Psoas muscle (tissue), 8 donors: ENCODE results near the gene TNS3. TPM values are rescaled to one million over a fixed set of nuclear protein-coding genes. Genes with fewer than 3 reads are reported as not detected.

ENCODE experiments used
- ATAC-seq, 4 donors: fragments of 200-7000 bp; cut with Tn5 transposase; one replicate each; pipeline ENCODE4 v1.9.1; 2020; ENCODE audit warnings: moderate library complexity in 3 of 4, mild to moderate bottlenecking in 2 of 4
- DNase-seq, 2 donors: peaks; one replicate each; pipeline ENCODE4 v3.0.0-alpha.2; 2020
- H3K27ac ChIP-seq: fragments of 200-600 bp; one replicate; pipeline ENCODE4 v1.8.0; 2022
- H3K27me3 ChIP-seq, 3 donors: fragments of 200-600 bp in 1 of 3; one replicate each; pipeline versions ENCODE4 v1.6.1 to v1.8.0; 2013 to 2022; ENCODE audit warnings: low read length in 2 of 3, mild to moderate bottlenecking in 2 of 3, moderate library complexity in 1 of 3; ENCODE audit not compliant: insufficient read depth in 3 of 3
- H3K36me3 ChIP-seq, 2 donors: fragments of 200-600 bp in 1 of 2; one replicate each; pipeline versions ENCODE4 v1.6.1 to v1.8.0; 2013 to 2022; ENCODE audit warnings: low read depth in 1 of 2, mild to moderate bottlenecking in 1 of 2, moderate library complexity in 1 of 2; ENCODE audit not compliant: insufficient read depth in 1 of 2
- H3K4me1 ChIP-seq: fragments of 200-600 bp; one replicate; pipeline ENCODE4 v1.8.0; 2022
- H3K4me3 ChIP-seq: fragments of 200-600 bp; one replicate; pipeline ENCODE4 v1.8.0; 2022; ENCODE audit warnings: mild to moderate bottlenecking
- H3K9me3 ChIP-seq: fragments of 200-600 bp; one replicate; pipeline ENCODE4 v1.8.0; 2022
- WGBS, 3 donors: extraction: QIAGEN DNeasy Blood & Tissue Kit; methylation state at CpG; one replicate each; pipeline versions ENCODE4 v1.1.6 to v1.1.7; 2013; 5-methylcytosine and 5-hydroxymethylcytosine counted together
- intact Hi-C, 2 donors: fragments of 100-400 bp; cut with DNase I; formaldehyde crosslinking; loops; one replicate each; pipeline versions ENCODE4 v1.11.0 to v1.14.2; 2022
- polyA plus RNA-seq, 3 donors: library from polyadenylated mRNA; stranded (reverse); fragments of 200-250 nt; gene quantifications; one replicate each; pipeline ENCODE4 v1.2.3, GENCODE V29; 2013
- total RNA-seq, 4 donors: library from RNA; stranded (reverse); fragmentation: NEBNext Ultra II Directional in 2 of 4; extraction: Animal tissue kit (Norgen Biotek cat#: 25700) in 2 of 4; gene quantifications; one replicate each; pipeline versions ENCODE4 v1.2.1 to v1.2.4, GENCODE V29; 2021 to 2023
- TF ChIP-seq, protein P1 (sequence below): fragments of 200-600 bp; IDR thresholded peaks from one replicate; pipeline ENCODE4 v1.8.0; 2022; ENCODE audit warnings: antibody characterized with exemption
- donor health status: healthy with polysubstance abuse.
- donor health status: DM: no; HTN: no; CAD: no; lungs with moderate emphysema.
- donor health status: Bipolar disorder and iron deficiency.
- donor health status: healthy.
- donor health status: DM: yes; HTN: yes; CAD: no.
- donor health status: DM: no; HTN: no; CAD: no.
- donor health status: DM: no; HTN: no; CAD: no.
- donor health status: DM: yes; HTN: yes; CAD: no.

TNS3 gene
- total and polyA plus RNA-seq, 7 donors = 11.5 to 75.3 (median 35.0) TPM

DNA sequence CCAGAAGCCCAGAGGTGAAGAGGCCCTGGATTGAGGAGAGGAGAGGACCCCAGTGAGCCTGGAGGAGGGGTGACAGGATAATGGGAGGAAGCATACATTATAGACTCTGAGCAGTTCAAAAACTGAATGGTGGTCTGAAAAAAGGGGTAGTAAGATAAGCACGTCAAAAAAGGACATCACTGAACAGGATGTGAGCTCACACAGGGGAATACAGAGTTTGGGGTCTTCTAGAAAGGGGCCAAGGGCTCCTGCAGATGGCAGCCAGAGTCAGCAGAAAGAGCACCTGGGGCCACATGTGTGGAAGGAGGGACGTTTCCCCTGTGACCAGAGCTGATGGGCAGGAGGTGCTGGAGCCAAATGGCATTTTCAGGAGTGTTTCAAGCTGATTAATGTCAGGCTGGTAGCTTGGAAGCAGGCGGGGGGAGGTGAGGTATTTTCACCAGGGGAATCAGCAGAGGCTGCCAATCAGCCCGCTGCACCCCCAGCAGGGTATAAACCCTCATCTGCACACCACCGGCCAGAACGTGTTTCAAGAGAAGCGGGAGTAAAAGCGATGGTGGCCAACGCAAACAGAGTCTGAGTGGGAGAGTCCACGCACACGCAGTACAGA, 85.8 kb downstream of the TNS3 start:
- ATAC-seq (no peak), DNase-seq (no peak)
- H3K27me3 ChIP-seq = no peaks in the 10 kb centered on the region
- intact Hi-C loops = no loop called here
- H3K4me1 ChIP-seq = peaks cover 16% of the 10 kb centered on the region
- WGBS, 3 donors = 87 to 95% (median 89%) methylated on average over 11 of the region's 11 CpGs
- H3K36me3 ChIP-seq = no peaks in the 10 kb centered on the region
- H3K27ac ChIP-seq = no peak overlapping the region
- TF ChIP-seq, protein P1, sequence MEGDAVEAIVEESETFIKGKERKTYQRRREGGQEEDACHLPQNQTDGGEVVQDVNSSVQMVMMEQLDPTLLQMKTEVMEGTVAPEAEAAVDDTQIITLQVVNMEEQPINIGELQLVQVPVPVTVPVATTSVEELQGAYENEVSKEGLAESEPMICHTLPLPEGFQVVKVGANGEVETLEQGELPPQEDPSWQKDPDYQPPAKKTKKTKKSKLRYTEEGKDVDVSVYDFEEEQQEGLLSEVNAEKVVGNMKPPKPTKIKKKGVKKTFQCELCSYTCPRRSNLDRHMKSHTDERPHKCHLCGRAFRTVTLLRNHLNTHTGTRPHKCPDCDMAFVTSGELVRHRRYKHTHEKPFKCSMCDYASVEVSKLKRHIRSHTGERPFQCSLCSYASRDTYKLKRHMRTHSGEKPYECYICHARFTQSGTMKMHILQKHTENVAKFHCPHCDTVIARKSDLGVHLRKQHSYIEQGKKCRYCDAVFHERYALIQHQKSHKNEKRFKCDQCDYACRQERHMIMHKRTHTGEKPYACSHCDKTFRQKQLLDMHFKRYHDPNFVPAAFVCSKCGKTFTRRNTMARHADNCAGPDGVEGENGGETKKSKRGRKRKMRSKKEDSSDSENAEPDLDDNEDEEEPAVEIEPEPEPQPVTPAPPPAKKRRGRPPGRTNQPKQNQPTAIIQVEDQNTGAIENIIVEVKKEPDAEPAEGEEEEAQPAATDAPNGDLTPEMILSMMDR = no peak
- no peaks in the 10 kb centered on the region for H3K9me3 ChIP-seq
- H3K4me3 ChIP-seq = no peak overlapping the region

DNA sequence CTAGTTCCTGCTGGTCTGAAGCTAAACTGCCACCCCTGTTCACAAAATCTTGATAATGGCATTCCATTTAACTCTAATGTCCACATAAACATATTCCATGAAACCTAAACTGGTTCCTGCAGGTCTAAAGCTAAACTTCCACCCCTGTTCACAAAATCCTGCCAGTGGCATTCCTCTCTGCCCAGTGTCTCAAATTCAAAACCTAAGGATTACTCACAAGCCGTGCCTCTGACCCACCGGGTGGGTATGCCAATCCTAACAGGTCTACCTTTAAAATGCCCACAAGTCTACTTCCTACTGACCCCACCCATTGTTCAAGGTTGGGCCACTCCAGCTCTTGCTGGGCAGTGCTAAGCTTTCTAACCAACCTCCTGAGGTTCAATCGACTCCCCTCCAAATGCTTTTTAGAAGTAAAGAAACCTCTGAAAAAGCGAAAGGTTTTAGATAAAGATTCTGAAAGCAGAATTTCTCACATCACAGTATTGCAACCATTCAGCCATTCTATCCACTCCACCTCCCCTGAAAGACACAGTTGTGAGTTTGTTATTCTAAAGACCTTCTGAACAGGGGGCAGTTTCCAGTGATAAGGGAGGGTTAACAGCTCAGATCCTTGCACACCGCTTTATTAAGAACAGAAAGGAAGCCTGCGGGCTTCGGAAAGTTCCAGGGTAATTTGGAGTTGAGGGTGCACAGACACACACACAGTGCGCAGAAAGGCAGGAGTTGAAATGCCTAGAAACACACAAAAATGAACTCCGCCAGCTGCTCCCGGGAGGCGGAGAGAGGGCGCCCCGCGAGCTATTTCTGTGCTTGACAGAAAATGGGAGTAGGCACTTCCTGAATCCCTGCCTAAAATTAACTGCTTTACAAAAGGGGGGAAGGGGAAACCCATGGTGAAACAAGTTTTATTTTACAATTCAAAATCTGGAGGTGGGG, 87.7 kb downstream of the TNS3 start:
- peaks cover 17% of the 10 kb centered on the region for H3K4me1 ChIP-seq
- no peak overlapping the region for H3K27ac ChIP-seq
- H3K36me3 ChIP-seq = no peaks in the 10 kb centered on the region
- WGBS, 3 donors = 72 to 74% (median 73%) methylated on average over 14 of the region's 14 CpGs
- H3K4me3 ChIP-seq = no peak overlapping the region
- H3K9me3 ChIP-seq = no peaks in the 10 kb centered on the region
- intact Hi-C loops = loop anchor here in 1 of 2 donors (5.0 kb wide), 1 partner anchor 48 kb away; no protein-coding TSS in a partner anchor
- TF ChIP-seq, protein P1 = no peak
- DNase-seq (no peak), ATAC-seq (no peak)
- H3K27me3 ChIP-seq = no peaks in the 10 kb centered on the region

DNA sequence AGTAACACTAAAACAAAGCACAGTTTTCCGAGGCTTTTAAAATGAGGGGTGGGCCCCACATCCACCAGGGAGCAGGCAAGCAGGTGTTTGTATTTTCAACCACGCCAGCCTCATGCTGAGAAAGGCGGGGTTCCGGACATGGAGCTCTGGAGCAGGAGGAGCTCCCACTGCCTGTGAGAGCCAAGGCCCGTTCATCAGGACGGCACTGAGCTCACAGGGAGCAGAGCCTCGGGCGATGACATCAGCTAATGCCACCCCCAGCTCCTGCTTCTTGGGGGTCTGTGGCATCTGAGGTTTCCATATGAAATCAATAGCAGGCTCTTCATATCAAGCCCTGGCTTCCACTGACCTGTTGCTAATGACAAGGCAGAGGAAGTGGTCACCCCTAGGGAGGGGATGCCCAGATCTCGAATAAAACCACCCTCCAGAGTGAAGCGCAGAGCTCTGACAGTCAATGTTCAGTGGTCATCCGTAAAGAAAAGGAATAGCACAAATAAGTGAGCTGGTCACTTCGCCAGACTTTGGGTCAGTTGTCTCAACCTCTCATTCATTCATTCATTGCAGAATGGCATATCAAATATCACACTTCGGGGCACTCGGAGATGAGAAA, 89.1 kb downstream of the TNS3 start:
- no peaks in the 10 kb centered on the region for H3K27me3 ChIP-seq
- DNase-seq (no peak), ATAC-seq (no peak)
- WGBS, 3 donors = 86 to 90% (median 87%) methylated on average over 14 of the region's 14 CpGs
- no peaks in the 10 kb centered on the region for H3K9me3 ChIP-seq
- H3K4me3 ChIP-seq = no peak overlapping the region
- no peak overlapping the region for H3K27ac ChIP-seq
- peaks cover 20% of the 10 kb centered on the region for H3K4me1 ChIP-seq
- intact Hi-C loops = loop anchor here in 1 of 2 donors (5.0 kb wide), 1 partner anchor 49 kb away; no protein-coding TSS in a partner anchor
- H3K36me3 ChIP-seq = no peaks in the 10 kb centered on the region
- TF ChIP-seq, protein P1 = no peak

DNA sequence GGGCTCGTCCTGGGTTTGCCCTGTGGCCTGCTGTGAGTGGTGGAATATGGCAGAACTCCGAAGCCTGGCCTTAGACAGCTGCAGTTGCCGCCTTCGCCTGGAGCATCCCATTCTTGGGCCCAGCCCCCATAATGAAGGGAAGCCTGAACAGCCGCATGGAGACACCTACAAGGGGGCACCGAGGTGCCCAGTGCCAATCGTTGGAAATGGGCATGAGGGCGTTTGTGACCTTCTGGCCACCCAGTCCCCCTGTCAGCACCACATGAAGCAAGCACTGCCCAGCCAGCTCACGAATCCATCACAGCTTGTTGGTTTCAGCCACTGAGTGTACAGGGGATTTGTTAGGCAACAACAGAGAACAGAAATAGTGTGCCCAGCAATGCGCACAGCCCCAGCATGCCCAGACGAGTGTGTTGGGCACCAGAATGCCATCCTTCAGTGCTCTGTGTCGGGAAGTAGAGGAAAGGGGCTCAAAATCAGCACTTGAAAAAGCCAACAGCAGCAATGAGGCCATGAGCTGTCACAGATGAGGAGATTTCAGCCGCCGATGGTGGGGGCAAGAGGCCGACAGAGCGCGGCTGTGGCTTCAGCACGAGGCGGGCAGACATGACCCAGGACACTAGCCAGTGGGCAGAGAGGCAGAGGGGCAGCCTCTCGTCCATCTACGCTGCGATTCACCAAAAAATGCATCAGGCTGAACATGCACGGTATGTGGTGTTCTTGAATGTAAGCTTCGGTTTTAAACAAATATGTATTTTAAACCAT, 91.2 kb downstream of the TNS3 start:
- no peaks in the 10 kb centered on the region for H3K36me3 ChIP-seq
- H3K27ac ChIP-seq = no peak overlapping the region
- DNase-seq = no peak
- intact Hi-C loops = loop anchor here in 1 of 2 donors (5.0 kb wide), 1 partner anchor 52 kb away; no protein-coding TSS in a partner anchor
- TF ChIP-seq, protein P1 = no peak
- H3K9me3 ChIP-seq = no peaks in the 10 kb centered on the region
- H3K4me1 ChIP-seq = peaks cover 8% of the 10 kb centered on the region
- no peak overlapping the region for H3K4me3 ChIP-seq
- 95 to 98% (median 95%) methylated on average over 24 of the region's 24 CpGs for WGBS, 3 donors
- ATAC-seq = no peak
- H3K27me3 ChIP-seq = no peaks in the 10 kb centered on the region
